Skeletal muscle satellite cell (primary cell): ENCODE data around the gene RGS16.

Experiments
- H3K27me3 ChIP-seq: 2 replicates; pipeline ENCODE4 v1.7.0; 2013; ENCODE audit warnings: low read length; ENCODE audit not compliant: control insufficient read depth, insufficient read depth
- H3K36me3 ChIP-seq: 2 replicates; pipeline ENCODE4 v1.7.0; 2013; ENCODE audit warnings: mild to moderate bottlenecking, control low read depth, low read length; ENCODE audit not compliant: insufficient read depth
- H3K4me1 ChIP-seq: 2 replicates; pipeline ENCODE4 v1.7.0; 2013; ENCODE audit warnings: low read length; ENCODE audit not compliant: control insufficient read depth, insufficient read depth
- H3K4me2 ChIP-seq: 2 replicates; pipeline ENCODE4 v1.7.0; 2013; ENCODE audit warnings: mild to moderate bottlenecking, low read length
- H3K4me3 ChIP-seq: 2 replicates; pipeline ENCODE4 v1.7.0; 2013; ENCODE audit warnings: low read length
- H3K9ac ChIP-seq: 2 replicates; pipeline ENCODE4 v1.7.0; 2013; ENCODE audit warnings: mild to moderate bottlenecking, low read depth, low read length, moderate library complexity
- H3K9me3 ChIP-seq: replicated peaks from 2 replicates; pipeline ENCODE4 v1.7.0; 2013; ENCODE audit warnings: mild to moderate bottlenecking, control low read depth, low read length

Gene RGS16

GRCh38 chr1:182629080-182629479 lies 24.9 kb upstream of the RGS16 start:
- no peak overlapping the region for H3K4me2 ChIP-seq
- no peaks in the 10 kb centered on the region for H3K9me3 ChIP-seq
- H3K9ac ChIP-seq: no peak overlapping the region
- H3K27me3 ChIP-seq: no peaks in the 10 kb centered on the region
- no peaks in the 10 kb centered on the region for H3K4me1 ChIP-seq
- H3K4me3 ChIP-seq: no peak overlapping the region
- no peaks in the 10 kb centered on the region for H3K36me3 ChIP-seq

DNA sequence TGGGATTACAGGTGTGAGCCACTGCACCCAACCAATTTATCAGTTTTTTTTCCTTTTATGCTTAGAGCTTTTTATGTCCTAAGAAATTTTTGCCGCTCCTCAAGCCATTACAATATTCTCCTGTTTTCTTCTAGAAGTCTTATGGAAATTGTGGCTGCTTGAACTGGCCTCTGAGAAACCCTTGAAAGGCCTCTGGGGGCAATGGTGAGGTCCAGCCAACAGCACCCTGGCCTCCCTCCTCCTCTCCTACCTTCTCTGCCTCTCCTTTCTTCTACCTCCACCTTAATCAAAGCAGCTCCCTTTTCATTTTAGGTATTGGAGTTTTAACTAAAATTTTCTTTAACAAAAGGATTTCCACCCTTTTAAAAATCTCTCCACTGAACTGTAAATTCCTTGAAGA lies 24.5 kb upstream of the RGS16 start:
- Histone ChIP-seq H3K4me2 (no peak overlapping the region), H3K27me3 (peaks cover 2% of the 10 kb centered on the region), H3K9ac (no peak overlapping the region), H3K4me1 (no peaks in the 10 kb centered on the region), H3K9me3 (no peaks in the 10 kb centered on the region), H3K4me3 (no peak overlapping the region), H3K36me3 (no peaks in the 10 kb centered on the region)

DNA sequence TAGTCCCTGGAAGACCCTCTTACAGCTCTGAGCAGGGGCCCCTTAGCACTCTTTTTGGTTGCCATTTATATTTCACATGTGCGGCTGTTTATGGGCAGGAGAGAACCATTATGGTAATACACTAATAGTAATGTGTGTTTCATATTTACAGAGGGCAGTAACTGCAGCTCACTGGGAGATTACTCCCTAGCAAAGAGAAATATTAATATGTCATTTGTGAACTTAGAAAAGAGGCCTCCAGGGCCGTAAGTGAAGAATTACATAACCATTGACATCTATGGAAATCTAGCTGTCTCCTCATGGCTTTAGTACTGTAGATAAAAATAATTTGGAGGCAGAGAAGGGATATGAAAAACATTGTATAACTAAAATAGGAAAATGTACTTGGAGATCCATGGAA lies 23.4 kb upstream of the RGS16 start:
- Histone ChIP-seq H3K4me2 (no peak overlapping the region), H3K9ac (no peak overlapping the region), H3K36me3 (no peaks in the 10 kb centered on the region), H3K4me1 (no peaks in the 10 kb centered on the region), H3K27me3 (peaks cover 7% of the 10 kb centered on the region), H3K9me3 (no peaks in the 10 kb centered on the region), H3K4me3 (no peak overlapping the region)

DNA sequence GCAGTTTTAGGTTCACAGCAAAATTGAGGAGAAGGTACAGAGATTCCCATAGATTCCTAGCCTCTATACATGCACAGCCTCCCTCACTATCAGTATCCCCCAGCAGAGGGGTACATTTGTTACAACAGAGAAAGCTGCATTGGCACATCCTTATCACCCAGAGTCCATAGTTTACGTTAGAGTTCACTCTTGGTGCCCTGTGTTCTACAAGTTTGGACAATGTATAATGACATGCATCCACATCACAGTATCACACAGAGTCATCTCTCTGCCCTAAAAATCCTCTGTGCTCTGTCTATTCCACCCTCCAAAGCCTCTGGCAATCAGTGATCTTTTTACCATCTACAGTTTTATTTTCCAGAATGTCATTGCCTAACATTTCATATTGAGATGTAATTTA lies 22.3 kb upstream of the RGS16 start:
- Histone ChIP-seq H3K4me1 (no peaks in the 10 kb centered on the region), H3K27me3 (peaks cover 14% of the 10 kb centered on the region), H3K4me2 (no peak overlapping the region), H3K4me3 (no peak overlapping the region), H3K9ac (no peak overlapping the region), H3K36me3 (no peaks in the 10 kb centered on the region), H3K9me3 (no peaks in the 10 kb centered on the region)

DNA sequence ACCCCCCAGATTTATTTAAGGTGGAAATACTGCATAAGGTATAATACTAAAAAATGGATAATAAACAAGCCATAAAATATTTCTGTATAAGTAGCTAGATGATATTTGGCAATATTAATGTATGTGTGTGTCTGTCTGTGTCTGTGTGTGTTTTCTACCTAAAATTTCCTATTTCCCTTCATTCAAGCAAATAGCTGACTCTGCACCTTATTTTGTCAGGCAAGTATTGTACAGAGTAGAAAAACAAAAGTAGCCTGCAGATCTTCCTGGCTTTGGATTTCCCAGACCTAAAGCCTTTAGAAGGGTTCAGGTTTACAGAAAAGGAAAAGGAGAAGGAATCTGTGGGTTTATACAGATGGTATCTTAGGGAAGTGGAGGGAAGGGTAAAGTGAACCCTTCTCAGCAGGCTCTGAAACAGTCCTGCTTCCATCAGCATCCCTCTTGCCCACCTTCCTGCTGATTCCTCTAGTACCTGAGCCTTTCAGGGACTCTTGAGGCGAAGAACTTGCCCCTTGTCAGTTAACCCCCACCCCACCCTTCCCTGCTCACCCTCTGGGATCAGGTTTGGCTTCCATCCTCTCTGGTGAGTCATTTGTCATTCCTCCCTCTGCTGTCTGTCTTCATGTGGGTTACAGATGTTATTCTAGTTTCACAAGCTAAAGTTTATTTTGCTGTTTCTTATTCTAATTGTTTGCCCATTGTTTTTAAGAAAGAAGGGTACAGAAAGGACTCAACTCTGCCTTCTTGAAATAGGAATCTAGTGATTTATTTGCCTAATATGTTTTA lies 21.7 kb upstream of the RGS16 start:
- H3K27me3 ChIP-seq: peaks cover 15% of the 10 kb centered on the region
- no peaks in the 10 kb centered on the region for H3K9me3 ChIP-seq
- no peak overlapping the region for H3K9ac ChIP-seq
- H3K4me3 ChIP-seq: no peak overlapping the region
- H3K36me3 ChIP-seq: no peaks in the 10 kb centered on the region
- H3K4me1 ChIP-seq: no peaks in the 10 kb centered on the region
- H3K4me2 ChIP-seq: no peak overlapping the region

- H3K4me3 ChIP-seq: no peak overlapping the region
- H3K9ac ChIP-seq: no peak overlapping the region
- H3K9me3 ChIP-seq: no peaks in the 10 kb centered on the region
- peaks cover 15% of the 10 kb centered on the region for H3K27me3 ChIP-seq
- no peaks in the 10 kb centered on the region for H3K36me3 ChIP-seq
- no peak overlapping the region for H3K4me2 ChIP-seq
- H3K4me1 ChIP-seq: no peaks in the 10 kb centered on the region
These were observed 20.8 kb upstream of the RGS16 start for GRCh38 chr1:182625024-182625423.

DNA sequence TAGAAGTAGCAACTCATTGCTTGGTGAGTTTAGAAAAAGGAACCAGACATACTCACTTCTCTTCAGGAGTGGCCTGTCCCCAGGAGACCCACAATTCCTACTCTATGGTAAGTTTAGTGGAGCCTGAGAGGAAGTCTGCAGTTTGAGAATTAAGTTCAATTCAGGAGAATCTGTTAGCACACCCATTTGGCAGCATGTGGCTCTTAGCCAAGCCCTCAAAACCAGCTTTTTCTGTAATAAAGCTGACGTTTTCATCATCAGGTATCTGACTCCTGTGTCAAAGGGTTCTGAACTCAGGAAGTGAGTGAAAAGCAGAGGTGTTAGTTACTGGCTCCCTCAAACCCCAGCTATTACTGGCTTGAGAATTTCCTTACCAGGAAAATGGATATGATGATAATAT lies 20.4 kb upstream of the RGS16 start:
- Histone ChIP-seq H3K9me3 (no peaks in the 10 kb centered on the region), H3K27me3 (peaks cover 15% of the 10 kb centered on the region), H3K9ac (no peak overlapping the region), H3K4me1 (no peaks in the 10 kb centered on the region), H3K36me3 (no peaks in the 10 kb centered on the region), H3K4me2 (no peak overlapping the region), H3K4me3 (no peak overlapping the region)

GRCh38 chr1:182622901-182623528 lies 18.8 kb upstream of the RGS16 start:
- Histone ChIP-seq H3K4me2 (no peak overlapping the region), H3K36me3 (no peaks in the 10 kb centered on the region), H3K9ac (no peak overlapping the region), H3K9me3 (no peaks in the 10 kb centered on the region), H3K4me3 (no peak overlapping the region), H3K4me1 (no peaks in the 10 kb centered on the region), H3K27me3 (peaks cover 27% of the 10 kb centered on the region)

- H3K9me3 ChIP-seq: no peaks in the 10 kb centered on the region
These were observed 17.7 kb upstream of the RGS16 start for GRCh38 chr1:182621906-182622305.

DNA sequence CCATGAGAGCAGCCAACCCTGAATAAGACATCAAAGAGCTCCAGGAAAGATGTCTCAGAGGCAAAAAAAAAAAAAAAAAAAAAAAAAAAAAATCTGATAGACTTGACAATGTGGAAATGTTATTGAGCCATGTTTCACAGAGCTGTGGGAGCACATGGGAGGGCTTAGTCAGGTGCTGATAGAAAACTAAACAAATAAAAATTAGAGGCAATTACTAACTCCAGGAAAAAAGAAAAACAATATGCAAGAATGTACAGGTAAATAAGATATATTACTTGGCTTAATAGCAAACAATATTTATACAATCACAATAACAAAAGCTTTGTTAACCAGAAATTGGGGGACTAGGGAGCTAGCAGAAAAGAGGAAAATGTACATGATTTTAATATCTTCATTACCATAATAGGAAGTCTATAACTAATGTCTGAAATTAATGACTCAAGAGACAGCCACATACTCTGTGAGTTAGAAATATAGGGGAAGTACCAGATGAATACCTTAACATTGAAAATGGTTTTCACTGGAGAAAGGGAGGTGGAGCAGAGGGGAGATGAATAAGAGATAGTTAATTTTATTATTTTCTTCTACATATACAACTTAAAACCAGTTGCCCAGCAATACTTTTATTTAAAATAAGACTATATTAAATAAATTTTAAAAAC lies 16.9 kb upstream of the RGS16 start:
- Histone ChIP-seq H3K4me2 (no peak overlapping the region), H3K4me3 (no peak overlapping the region), H3K36me3 (no peaks in the 10 kb centered on the region), H3K4me1 (peaks cover 10% of the 10 kb centered on the region), H3K9me3 (no peaks in the 10 kb centered on the region), H3K27me3 (peaks cover 34% of the 10 kb centered on the region), H3K9ac (no peak overlapping the region)

More at GRCh38 chr1:182621906-182622305, 17.7 kb upstream of the RGS16 start:
- H3K4me1 ChIP-seq: peaks cover 7% of the 10 kb centered on the region
- no peak overlapping the region for H3K4me2 ChIP-seq
- no peak overlapping the region for H3K4me3 ChIP-seq
- H3K9ac ChIP-seq: no peak overlapping the region
- peaks cover 32% of the 10 kb centered on the region for H3K27me3 ChIP-seq
- no peaks in the 10 kb centered on the region for H3K36me3 ChIP-seq

- peaks cover 32% of the 10 kb centered on the region for H3K27me3 ChIP-seq
- H3K4me2 ChIP-seq: no peak overlapping the region
- no peaks in the 10 kb centered on the region for H3K36me3 ChIP-seq
- no peak overlapping the region for H3K4me3 ChIP-seq
- H3K9me3 ChIP-seq: no peaks in the 10 kb centered on the region
- H3K4me1 ChIP-seq: peaks cover 27% of the 10 kb centered on the region
- no peak overlapping the region for H3K9ac ChIP-seq
These were observed 13.7 kb upstream of the RGS16 start for GRCh38 chr1:182617734-182618351.
